HepG2 (cell line): ENCODE data around the gene CCNQ.

Experiments used
- ASH2L ChIP-seq: fragments of 300-600, 200-600 bp; sonication (generic); IDR thresholded peaks from 2 replicates; pipeline ENCODE4 v1.7.0; 2017; ENCODE audit warnings: low read depth, mild to moderate bottlenecking, moderate library complexity, mixed read lengths, low read length; ENCODE audit not compliant: insufficient read length
- CTCF ChIP-seq: sonication (generic); formaldehyde crosslinking; IDR thresholded peaks from 2 replicates; pipeline ENCODE4 v1.5.0; 2020; ENCODE audit warnings: mild to moderate bottlenecking, missing genetic modification reagents, moderate library complexity
- ELF4 ChIP-seq: sonication (generic); formaldehyde crosslinking; IDR thresholded peaks from 2 replicates; pipeline ENCODE4 v1.5.0; 2020; ENCODE audit warnings: missing genetic modification reagents, mild to moderate bottlenecking, moderate library complexity, borderline replicate concordance
- KLF6 ChIP-seq: IDR thresholded peaks from 2 replicates; pipeline ENCODE4 v1.8.0; 2016; ENCODE audit warnings: missing biosample characterization, missing genetic modification reagents
- MXI1 ChIP-seq: IDR thresholded peaks from 3 replicates; pipeline ENCODE4 v1.6.1; 2012; ENCODE audit warnings: low read depth, low read length, inconsistent platforms, borderline replicate concordance
- NFE2 ChIP-seq: sonication (generic); formaldehyde crosslinking; IDR thresholded peaks from 2 replicates; pipeline ENCODE4 v1.4.0; 2020; ENCODE audit warnings: missing genetic modification reagents
- NR2F2 ChIP-seq: IDR thresholded peaks from 2 replicates; pipeline ENCODE4 v1.6.1; 2012; ENCODE audit warnings: low read depth, inconsistent platforms, borderline replicate concordance
- PREB ChIP-seq: sonication (generic); formaldehyde crosslinking; IDR thresholded peaks from 2 replicates; pipeline ENCODE4 v1.4.0; 2020; ENCODE audit warnings: missing genetic modification reagents
- RELA ChIP-seq: sonication (generic); formaldehyde crosslinking; IDR thresholded peaks from 2 replicates; pipeline ENCODE4 v1.4.0; 2020; ENCODE audit warnings: missing genetic modification reagents
- SNRNP70 ChIP-seq: fragments of 200-400 bp; formaldehyde crosslinking; IDR thresholded peaks from 2 replicates; pipeline ENCODE4 v1.6.1; 2017; ENCODE audit warnings: mild to moderate bottlenecking, low read depth, low read length, moderate library complexity
- ZNF274 ChIP-seq: sonication (generic); formaldehyde crosslinking; IDR thresholded peaks from 2 replicates; pipeline ENCODE4 v1.5.1; 2020; ENCODE audit warnings: mild to moderate bottlenecking, missing genetic modification reagents
- ZNF362 ChIP-seq: sonication (generic); formaldehyde crosslinking; IDR thresholded peaks from 2 replicates; pipeline ENCODE4 v1.4.0; 2020; ENCODE audit warnings: missing genetic modification reagents, mild to moderate bottlenecking, borderline replicate concordance
- ZNF670 ChIP-seq: sonication (generic); formaldehyde crosslinking; IDR thresholded peaks from 2 replicates; pipeline ENCODE4 v1.8.0; 2022; ENCODE audit warnings: mild to moderate bottlenecking, missing genetic modification reagents, borderline replicate concordance

GRCh38 chrX:153549231-153549630 lies 49.7 kb downstream of the CCNQ start:
- TF ChIP-seq MXI1 = no peak
- TF ChIP-seq PREB = no peak
- no peak for TF ChIP-seq NR2F2
- no peak for TF ChIP-seq KLF6 (CRISPR knock-in tag)
- TF ChIP-seq ZNF670 (CRISPR knock-in tag) = no peak
- no peak for TF ChIP-seq RELA (CRISPR knock-in tag)
- no peak for TF ChIP-seq CTCF (CRISPR knock-in tag)
- no peak for TF ChIP-seq ZNF362 (CRISPR knock-in tag)
- no peak for TF ChIP-seq SNRNP70
- no peak for TF ChIP-seq ZNF274 (CRISPR knock-in tag)
- no peak for TF ChIP-seq ELF4 (CRISPR knock-in tag)
- TF ChIP-seq NFE2 = no peak
- TF ChIP-seq ASH2L = no peak
